Activated T-helper 9 cell treated with anti-CD3 and anti-CD28 coated beads, Interleukin-2, amount 50 U/mL, for 16 hours (primary cell): ENCODE results near the gene RAB8B.

Experiments
- DNase-seq: peaks from one replicate; pipeline ENCODE4 v3.0.0-alpha.2; 2020; ENCODE audit warnings: low read depth

RAB8B gene

GRCh38 chr15:63185206-63185605 is 4.2 kb upstream of the RAB8B start:
- no peak for DNase-seq

GRCh38 chr15:63186065-63186464 is 3.3 kb upstream of the RAB8B start:
- DNase-seq, result no peak

GRCh38 chr15:63187589-63188226 is 1.7 kb upstream of the RAB8B start:
- DNase-seq, result no peak

- no peak for DNase-seq
Observed at GRCh38 chr15:63188247-63188925, 1.0 kb upstream of the RAB8B start.

GRCh38 chr15:63189941-63190768 is 749 bp downstream of the RAB8B start:
- no peak for DNase-seq

GRCh38 chr15:63190769-63191649 is 1.6 kb downstream of the RAB8B start:
- no peak for DNase-seq

- no peak for DNase-seq
Observed at GRCh38 chr15:63191895-63192618, 2.7 kb downstream of the RAB8B start.

GRCh38 chr15:63192619-63193206 is 3.3 kb downstream of the RAB8B start:
- DNase-seq, result no peak

GRCh38 chr15:63194302-63194701 is 4.9 kb downstream of the RAB8B start:
- DNase-seq, result no peak

GRCh38 chr15:63194880-63195568 is 5.6 kb downstream of the RAB8B start:
- DNase-seq, result no peak

GRCh38 chr15:63195569-63196015 is 6.2 kb downstream of the RAB8B start:
- DNase-seq, result no peak

GRCh38 chr15:63196842-63197241 is 7.4 kb downstream of the RAB8B start:
- no peak for DNase-seq

- DNase-seq, result no peak
Observed at GRCh38 chr15:63197626-63198025, 8.2 kb downstream of the RAB8B start.

- no peak for DNase-seq
Observed at GRCh38 chr15:63198371-63199250, 9.2 kb downstream of the RAB8B start.

- DNase-seq, result no peak
Observed at GRCh38 chr15:63200464-63201249, 11.3 kb downstream of the RAB8B start.

GRCh38 chr15:63202861-63203260 is 13.5 kb downstream of the RAB8B start:
- no peak for DNase-seq

- no peak for DNase-seq
Observed at GRCh38 chr15:63203451-63204090, 14.2 kb downstream of the RAB8B start.

- no peak for DNase-seq
Observed at GRCh38 chr15:63206079-63206478, 16.7 kb downstream of the RAB8B start.
